H1 (cell line): ENCODE measurements around the gene XKR8. TPM values are rescaled to one million over a fixed set of nuclear protein-coding genes. Genes with fewer than 3 reads are reported as not detected.

Source experiments
- SIN3A ChIP-seq, 2 experiments: IDR thresholded peaks in 1 of 2; conservative IDR thresholded peaks in 1 of 2; 2 replicates each; pipeline ENCODE4 v1.6.1; 2011 to 2012; ENCODE audit warnings: low read length in 2 of 2, improper control_type of control experiment in 1 of 2, low read depth in 1 of 2, mild to moderate bottlenecking in 1 of 2
- polyA plus RNA-seq, 7 experiments: library from polyadenylated mRNA; depleted of rRNA in 3 of 7; stranded (reverse) in 5 of 7; unstranded in 2 of 7; fragments of >200 nt in 5 of 7; fragments of 200-250 nt in 2 of 7; gene quantifications; 1 replicate in 5 of 7; 2 replicates in 1 of 7; 4 replicates in 1 of 7; pipeline versions ENCODE4 v1.2.1 to v1.2.3, GENCODE V29; 2011 to 2013; ENCODE audit warnings: missing spikeins in 2 of 7, mixed read lengths in 2 of 7
- total RNA-seq: library from RNA; stranded (reverse); fragmentation: NEBNext Ultra II Directional; extraction: Animal tissue kit (Norgen Biotek cat#: 25700); gene quantifications from 2 replicates; pipeline ENCODE4 v1.2.1, GENCODE V29; 2021

Gene XKR8
- total and polyA plus RNA-seq, 2 of the 8 experiments (the other 6 are each of a cell fraction or from before 2014, with no cell fraction given): 14.2 to 16.3 TPM

GRCh38 chr1:27980216-27980845, 20.6 kb downstream of the XKR8 start (continued):
- no peak for TF ChIP-seq SIN3A (conservative IDR thresholded peaks at IDR 0.05 in 1 of 2, IDR thresholded peaks at IDR 0.05 in 1 of 2; ENCODE audit: low read depth in 1 of 2, low read length in 2 of 2)
